Astrocyte (in vitro differentiated cells and primary cell): ENCODE results near the gene GVQW3. TPM values are rescaled to one million over a fixed set of nuclear protein-coding genes. Genes with fewer than 3 reads are reported as not detected.
A peak's percentile ranks its signal among the peaks of the same experiment; 100 is the strongest.

Experiments
- DNase-seq: peaks from one replicate; pipeline ENCODE4 v3.0.0-alpha.2; 2010; ENCODE audit warnings: low read depth
- FAIRE-seq: peaks from 2 replicates; lab custom pipeline; 2011; peaks lifted over from hg19 to GRCh38; lab: Jason Lieb, UNC
- H2AFZ ChIP-seq: 2 replicates; pipeline ENCODE4 v1.6.0; 2012; ENCODE audit warnings: low read depth, low read length, inconsistent platforms
- H3K27ac ChIP-seq: 2 replicates; pipeline ENCODE4 v1.5.1; 2011; ENCODE audit warnings: low read depth, low read length, inconsistent platforms
- H3K27me3 ChIP-seq: 2 replicates; pipeline ENCODE4 v1.6.0; 2011; ENCODE audit warnings: low read length, inconsistent platforms; ENCODE audit not compliant: insufficient read depth
- H3K36me3 ChIP-seq: 2 replicates; pipeline ENCODE4 v1.5.1; 2011; ENCODE audit warnings: low read length, inconsistent platforms; ENCODE audit not compliant: insufficient read depth
- H3K4me1 ChIP-seq: 2 replicates; pipeline ENCODE4 v1.5.1; 2011; ENCODE audit warnings: low read length, inconsistent platforms; ENCODE audit not compliant: insufficient read depth
- H3K4me2 ChIP-seq: 2 replicates; pipeline ENCODE4 v1.6.0; 2012; ENCODE audit warnings: low read length, inconsistent platforms
- H3K4me3 ChIP-seq: 2 replicates; pipeline ENCODE4 v1.5.1; 2011; ENCODE audit warnings: low read depth, mild to moderate bottlenecking, low read length, inconsistent platforms; ENCODE audit not compliant: insufficient read depth
- H3K79me2 ChIP-seq: 2 replicates; pipeline ENCODE4 v1.6.0; 2012; ENCODE audit warnings: mild to moderate bottlenecking, low read length, inconsistent platforms; ENCODE audit not compliant: insufficient read depth
- H3K9ac ChIP-seq: 2 replicates; pipeline ENCODE4 v1.6.0; 2012; ENCODE audit warnings: mild to moderate bottlenecking, low read length, inconsistent platforms
- H3K9me3 ChIP-seq: 2 replicates; pipeline ENCODE4 v1.5.1; 2012; ENCODE audit warnings: low read depth, mild to moderate bottlenecking, low read length, inconsistent platforms; ENCODE audit not compliant: insufficient read depth
- H4K20me1 ChIP-seq: 2 replicates; pipeline ENCODE4 v1.6.0; 2012; ENCODE audit warnings: low read length, inconsistent platforms; ENCODE audit not compliant: insufficient read depth
- H3K27ac Mint-ChIP-seq: one replicate; pipeline ENCODE4 v1.8.0; 2021; ENCODE audit warnings: mild to moderate bottlenecking, mixed read lengths; ENCODE audit not compliant: unreplicated experiment
- H3K27me3 Mint-ChIP-seq: one replicate; pipeline ENCODE4 v1.8.0; 2021; ENCODE audit warnings: low read depth, mixed read lengths; ENCODE audit not compliant: unreplicated experiment
- H3K36me3 Mint-ChIP-seq: one replicate; pipeline ENCODE4 v1.8.0; 2021; ENCODE audit warnings: low read depth, mixed read lengths; ENCODE audit not compliant: unreplicated experiment
- H3K4me1 Mint-ChIP-seq: one replicate; pipeline ENCODE4 v1.8.0; 2021; ENCODE audit warnings: low read depth, mixed read lengths; ENCODE audit not compliant: unreplicated experiment
- H3K4me3 Mint-ChIP-seq: one replicate; pipeline ENCODE4 v1.8.0; 2021; ENCODE audit warnings: mild to moderate bottlenecking, moderate library complexity, mixed read lengths; ENCODE audit not compliant: unreplicated experiment
- H3K9me3 Mint-ChIP-seq: one replicate; pipeline ENCODE4 v1.8.0; 2021; ENCODE audit warnings: mild to moderate bottlenecking, mixed read lengths; ENCODE audit not compliant: unreplicated experiment
- EZH2 ChIP-seq: IDR thresholded peaks from 2 replicates; pipeline ENCODE4 v1.6.1; 2012; ENCODE audit warnings: mild to moderate bottlenecking, low read length, inconsistent platforms; ENCODE audit not compliant: insufficient read depth
- total RNA-seq: library from RNA; stranded (reverse); gene quantifications from 2 replicates; pipeline ENCODE4 v1.2.1, GENCODE V29; 2021
- TF ChIP-seq, protein P1 (sequence below): IDR thresholded peaks from 2 replicates; pipeline ENCODE4 v1.5.1; 2011; ENCODE audit warnings: low read depth, mild to moderate bottlenecking, inconsistent platforms, low read length, moderate library complexity; ENCODE audit not compliant: insufficient read depth

GVQW3 gene
- total RNA-seq, 1 donor from 2014 or later = 2.0 TPM

DNA sequence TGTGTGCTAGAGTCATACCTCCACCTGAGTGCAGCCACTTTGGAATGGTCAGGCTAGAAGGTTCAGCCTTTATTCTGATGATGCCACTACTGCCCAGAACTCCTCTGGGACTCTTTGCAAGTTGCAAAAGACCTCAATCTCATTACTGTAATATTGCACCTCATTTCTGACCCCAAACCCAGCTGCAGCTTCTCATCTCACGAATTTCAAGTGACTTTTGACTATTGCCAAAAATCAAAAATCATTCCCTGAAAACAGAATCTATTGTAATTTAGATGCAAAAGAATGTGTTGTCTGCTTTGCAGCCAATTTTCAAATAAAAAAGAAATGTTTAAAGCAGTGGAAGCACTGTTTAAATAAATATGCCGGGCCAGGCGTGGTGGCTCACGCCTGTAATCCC is 25.2 kb downstream of the GVQW3 start:
- Histone ChIP-seq H3K4me3 (no peak overlapping the region), H3K9me3 (no peaks in the 10 kb centered on the region), H3K27me3 (peaks cover 4% of the 10 kb centered on the region), H3K79me2 (no peaks in the 10 kb centered on the region), H3K4me2 (no peak overlapping the region), H2AFZ (no peak overlapping the region), H3K27ac (no peak overlapping the region), H3K36me3 (no peaks in the 10 kb centered on the region), H3K4me1 (no peaks in the 10 kb centered on the region), H3K9ac (no peak overlapping the region), H4K20me1 (no peaks in the 10 kb centered on the region)
- FAIRE-seq (no peak), DNase-seq (no peak)
- TF ChIP-seq, protein P1, sequence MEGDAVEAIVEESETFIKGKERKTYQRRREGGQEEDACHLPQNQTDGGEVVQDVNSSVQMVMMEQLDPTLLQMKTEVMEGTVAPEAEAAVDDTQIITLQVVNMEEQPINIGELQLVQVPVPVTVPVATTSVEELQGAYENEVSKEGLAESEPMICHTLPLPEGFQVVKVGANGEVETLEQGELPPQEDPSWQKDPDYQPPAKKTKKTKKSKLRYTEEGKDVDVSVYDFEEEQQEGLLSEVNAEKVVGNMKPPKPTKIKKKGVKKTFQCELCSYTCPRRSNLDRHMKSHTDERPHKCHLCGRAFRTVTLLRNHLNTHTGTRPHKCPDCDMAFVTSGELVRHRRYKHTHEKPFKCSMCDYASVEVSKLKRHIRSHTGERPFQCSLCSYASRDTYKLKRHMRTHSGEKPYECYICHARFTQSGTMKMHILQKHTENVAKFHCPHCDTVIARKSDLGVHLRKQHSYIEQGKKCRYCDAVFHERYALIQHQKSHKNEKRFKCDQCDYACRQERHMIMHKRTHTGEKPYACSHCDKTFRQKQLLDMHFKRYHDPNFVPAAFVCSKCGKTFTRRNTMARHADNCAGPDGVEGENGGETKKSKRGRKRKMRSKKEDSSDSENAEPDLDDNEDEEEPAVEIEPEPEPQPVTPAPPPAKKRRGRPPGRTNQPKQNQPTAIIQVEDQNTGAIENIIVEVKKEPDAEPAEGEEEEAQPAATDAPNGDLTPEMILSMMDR = no peak
- TF ChIP-seq EZH2 = no peak
- Mint-ChIP-seq H3K27me3 (peaks cover 7% of the 10 kb centered on the region), H3K9me3 (no peaks in the 10 kb centered on the region), H3K4me3 (no peak overlapping the region), H3K36me3 (no peaks in the 10 kb centered on the region), H3K27ac (no peak overlapping the region), H3K4me1 (peaks cover 4% of the 10 kb centered on the region)

- Mint-ChIP-seq H3K4me1 (peaks cover 4% of the 10 kb centered on the region), H3K27ac (no peak overlapping the region), H3K4me3 (no peak overlapping the region), H3K27me3 (peaks cover 13% of the 10 kb centered on the region), H3K36me3 (no peaks in the 10 kb centered on the region), H3K9me3 (peaks cover 5% of the 10 kb centered on the region)
- Histone ChIP-seq H3K36me3 (no peaks in the 10 kb centered on the region), H3K27me3 (peaks cover 10% of the 10 kb centered on the region), H2AFZ (peak overlapping the region; percentile 40), H4K20me1 (no peaks in the 10 kb centered on the region), H3K27ac (no peak overlapping the region), H3K9ac (no peak overlapping the region), H3K4me2 (no peak overlapping the region), H3K4me3 (no peak overlapping the region), H3K9me3 (no peaks in the 10 kb centered on the region), H3K79me2 (no peaks in the 10 kb centered on the region), H3K4me1 (no peaks in the 10 kb centered on the region)
- no peak for FAIRE-seq
- no peak for TF ChIP-seq EZH2
- TF ChIP-seq, protein P1 = no peak
- DNase-seq = no peak
Observed at GRCh38 chr11:76408171-76408965, 27.2 kb downstream of the GVQW3 start.

DNA sequence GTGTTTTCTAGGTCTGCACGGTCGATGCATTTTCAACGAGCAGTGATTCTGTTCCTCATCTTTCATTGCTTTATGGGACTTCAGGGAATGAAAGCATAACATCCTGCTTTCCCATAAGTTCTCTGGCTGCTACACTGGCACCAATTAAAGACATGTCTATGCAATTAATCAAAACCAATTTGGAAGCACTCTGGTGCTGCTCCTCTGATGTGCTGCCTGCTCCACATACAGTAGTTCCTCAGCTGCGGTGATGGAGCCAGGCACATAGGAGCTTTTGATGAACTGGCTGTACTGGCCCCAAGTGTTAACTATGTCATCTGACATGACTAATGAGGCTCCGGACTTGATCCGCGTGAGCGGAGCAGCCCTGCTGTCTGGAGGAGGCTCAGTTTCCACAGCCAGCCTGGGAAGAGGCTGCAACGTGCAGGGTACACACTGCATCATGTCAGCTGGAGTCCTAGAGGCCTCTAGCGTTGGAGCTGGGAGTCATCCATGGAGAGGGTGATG is 29.8 kb downstream of the GVQW3 start:
- no peak overlapping the region for H3K9ac ChIP-seq
- no peaks in the 10 kb centered on the region for H3K36me3 ChIP-seq
- peaks cover 5% of the 10 kb centered on the region for H3K9me3 Mint-ChIP-seq
- DNase-seq (no peak), FAIRE-seq (no peak)
- no peak overlapping the region for H2AFZ ChIP-seq
- H3K4me2 ChIP-seq = no peak overlapping the region
- no peaks in the 10 kb centered on the region for H3K36me3 Mint-ChIP-seq
- no peaks in the 10 kb centered on the region for H3K9me3 ChIP-seq
- no peak overlapping the region for H3K4me3 ChIP-seq
- no peak overlapping the region for H3K27ac Mint-ChIP-seq
- H3K4me3 Mint-ChIP-seq = no peak overlapping the region
- TF ChIP-seq, protein P1 = no peak
- no peak for TF ChIP-seq EZH2
- H3K27me3 ChIP-seq = peaks cover 10% of the 10 kb centered on the region
- H3K27me3 Mint-ChIP-seq = peaks cover 11% of the 10 kb centered on the region
- H3K79me2 ChIP-seq = no peaks in the 10 kb centered on the region
- no peaks in the 10 kb centered on the region for H4K20me1 ChIP-seq
- H3K4me1 ChIP-seq = no peaks in the 10 kb centered on the region
- H3K4me1 Mint-ChIP-seq = peaks cover 4% of the 10 kb centered on the region
- no peak overlapping the region for H3K27ac ChIP-seq
